Ecto neural progenitor cell (in vitro differentiated cells): Measurements from ENCODE around the gene GGN.
"Not testable (repeated sequence)": the region's sequence is repeated elsewhere in the genome, so short reads cannot be mapped to it uniquely, and the experiment has no call there.

Experiments
- DNase-seq: peaks from one replicate; pipeline ENCODE4 v3.0.0-alpha.2; 2018; ENCODE audit warnings: low spot score

The GGN gene

GRCh38 chr19:38387550-38388348 is at the start of gene GGN:
TSS of gene GGN (minus strand) at chr19:38388034. CDS start at chr19:38387261, 773 bp downstream.
- DNase-seq: peak; percentile 96

DNA sequence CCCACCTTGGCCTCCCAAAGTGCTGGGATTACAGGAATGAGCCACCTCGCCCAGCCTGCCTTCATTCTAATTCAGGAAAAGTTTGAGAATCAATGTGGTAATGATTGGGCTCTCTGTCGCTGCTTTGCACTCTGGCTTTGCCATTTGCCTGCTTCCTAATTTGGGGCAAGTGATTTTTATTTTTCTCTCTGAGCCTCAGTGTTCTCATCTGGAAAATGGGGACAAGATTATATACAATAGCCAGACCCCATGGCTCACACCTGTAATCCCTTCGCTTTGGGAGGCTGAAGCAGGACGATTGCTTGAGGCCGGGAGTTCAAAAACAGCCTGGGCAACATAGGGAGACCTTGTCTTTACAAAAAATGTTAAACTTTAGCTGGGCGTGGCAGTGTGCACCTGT is 49.5 kb upstream of the GGN start:
- DNase-seq: no peak

DNA sequence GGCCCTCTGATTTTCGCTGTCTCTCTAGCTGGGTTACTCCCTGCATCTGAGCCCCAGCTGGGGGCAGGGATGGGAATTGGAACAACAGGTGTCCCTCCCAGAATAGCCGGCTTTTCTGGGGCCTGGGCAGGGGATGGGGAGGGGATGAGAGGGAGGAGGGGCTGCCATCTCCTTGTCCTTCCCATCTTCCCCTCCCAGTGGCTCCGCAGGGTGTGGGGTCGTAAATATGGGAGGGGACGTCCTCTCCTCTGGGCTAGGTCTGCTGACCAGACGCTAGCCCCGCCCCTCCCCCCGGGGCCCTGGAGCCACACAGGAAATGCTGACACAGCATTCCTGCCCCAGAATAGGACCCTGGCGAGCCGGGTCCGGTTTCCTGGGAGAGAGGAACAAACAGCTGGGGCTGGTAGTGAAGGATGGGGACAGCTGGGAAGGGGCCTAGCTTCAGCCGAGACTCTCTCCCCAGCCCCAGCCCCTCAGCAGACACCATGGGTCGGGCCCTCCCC is 46.8 kb upstream of the GGN start:
- DNase-seq: peak; percentile 86

DNA sequence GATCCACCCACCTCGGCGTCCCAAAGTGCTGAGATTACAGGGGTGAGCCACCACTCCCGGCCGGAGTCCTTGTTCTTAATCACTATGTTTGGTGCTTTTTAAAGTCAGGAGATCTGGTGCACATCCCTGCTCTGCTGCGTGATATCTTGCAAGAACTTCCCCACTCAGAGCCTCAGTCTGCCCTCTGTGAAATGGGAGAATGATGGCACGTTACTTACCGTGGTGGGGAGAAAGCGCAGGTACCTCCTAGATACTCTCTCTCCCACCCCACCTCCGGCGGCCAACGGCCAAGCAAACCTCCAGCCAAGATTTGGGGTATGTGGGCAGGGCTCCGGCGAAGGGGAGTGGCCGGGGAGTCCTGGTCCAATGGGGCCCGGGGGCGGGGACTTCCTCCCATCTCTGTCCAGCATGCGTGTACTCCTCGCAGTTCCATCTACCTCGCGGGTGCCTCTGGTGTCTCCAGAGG is 45.5 kb upstream of the GGN start, which contains the start of gene RYR1:
Gene RYR1, plus strand, starts transcription at position 424 of the 466 bp plus-strand sequence. CDS start 139 bp downstream, outside the sequence.
- peak; percentile 92 for DNase-seq

DNA sequence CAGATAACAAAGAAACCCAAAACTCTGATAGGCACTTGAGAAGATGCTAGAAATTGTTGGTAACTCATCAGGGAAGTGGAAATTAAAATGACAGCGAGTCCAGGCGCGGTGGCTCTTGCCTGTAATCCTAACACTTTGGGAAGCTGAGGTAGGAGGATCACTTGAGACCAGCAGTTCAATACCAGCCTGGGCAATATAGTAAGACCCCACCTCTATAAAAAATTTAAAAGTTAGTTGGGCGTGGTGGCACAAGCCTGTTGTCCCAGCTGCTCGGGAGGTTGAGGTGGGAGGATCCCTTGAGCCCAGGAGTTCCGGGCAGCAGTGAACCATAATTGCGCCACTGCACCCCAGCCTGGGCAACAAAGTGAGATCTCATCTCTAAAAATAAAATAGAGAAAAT is 43.1 kb upstream of the GGN start:
- no peak for DNase-seq

- DNase-seq: no peak
Measured at GRCh38 chr19:38429811-38430156, 42.0 kb upstream of the GGN start.

DNA sequence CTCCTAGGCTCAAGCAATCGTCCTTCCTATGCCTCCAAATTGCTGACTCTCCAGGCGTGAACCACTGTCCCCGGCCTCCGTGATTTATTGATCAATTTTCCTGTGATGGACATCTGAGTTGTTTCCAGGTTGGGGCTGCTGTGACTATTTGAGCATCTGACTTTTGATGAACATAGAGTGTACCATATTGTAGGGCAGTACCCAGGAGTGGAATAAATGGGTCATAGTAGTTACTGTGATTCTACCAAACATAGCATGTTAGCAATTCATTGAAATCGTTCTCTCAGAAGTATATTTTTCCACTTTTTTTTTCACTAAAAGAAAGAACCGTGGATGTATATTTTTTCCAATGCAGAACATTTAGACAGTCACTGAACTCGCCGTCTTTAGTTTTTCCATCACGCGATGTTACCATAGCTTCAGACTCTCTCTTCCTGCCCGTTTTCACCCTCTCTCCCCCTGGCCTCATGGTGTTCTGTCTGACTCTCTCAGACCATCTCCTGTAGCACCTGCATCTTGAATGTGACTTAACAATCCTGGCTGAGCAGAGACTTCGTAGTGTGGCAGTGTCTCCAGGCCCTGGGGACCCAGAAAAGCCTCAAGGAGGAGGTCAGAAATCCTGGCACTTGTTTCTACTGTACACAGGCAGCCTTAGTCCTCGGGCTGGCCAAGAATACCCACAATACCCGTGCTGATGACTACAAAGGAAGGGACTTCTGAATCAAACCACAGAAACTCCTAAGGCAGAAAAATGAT is 41.4 kb upstream of the GGN start:
- no peak for DNase-seq

DNA sequence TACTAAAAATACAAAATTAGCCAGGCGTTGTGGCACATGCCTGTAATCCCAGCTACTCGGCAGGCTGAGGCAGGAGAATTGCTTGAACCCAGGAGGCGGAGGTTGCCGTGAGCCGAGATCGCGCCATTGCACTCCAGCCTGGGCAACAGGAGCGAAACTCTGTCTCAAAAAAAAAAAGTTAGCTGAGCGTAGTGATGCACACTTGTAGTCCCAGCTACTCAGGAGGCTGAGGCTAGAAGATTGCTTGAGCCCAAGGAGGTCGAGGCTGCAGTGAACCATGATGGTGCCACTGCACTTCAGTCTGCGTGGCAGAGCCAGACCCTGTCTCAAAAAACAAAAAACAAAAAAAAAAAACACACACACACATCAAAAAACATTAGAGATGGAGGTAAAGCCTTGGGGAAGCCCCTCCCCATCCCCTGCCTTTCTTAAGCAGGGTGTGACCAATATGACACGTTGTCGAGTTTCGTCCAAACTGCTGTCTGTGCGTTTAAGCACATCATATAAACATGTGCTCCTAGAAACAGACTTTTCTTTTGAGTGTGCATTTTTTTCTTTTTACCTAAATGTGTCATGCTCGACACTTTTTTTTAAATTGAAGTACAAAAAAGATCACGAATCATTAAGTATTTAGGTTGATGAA is 39.3 kb upstream of the GGN start:
- not testable (repeated sequence) for DNase-seq

- no peak for DNase-seq
Measured at GRCh38 chr19:38425810-38426466, 38.1 kb upstream of the GGN start, which contains the start of gene RASGRP4. TSS of gene RASGRP4 (minus strand) at chr19:38426219. CDS start at chr19:38426091, 128 bp downstream.

DNA sequence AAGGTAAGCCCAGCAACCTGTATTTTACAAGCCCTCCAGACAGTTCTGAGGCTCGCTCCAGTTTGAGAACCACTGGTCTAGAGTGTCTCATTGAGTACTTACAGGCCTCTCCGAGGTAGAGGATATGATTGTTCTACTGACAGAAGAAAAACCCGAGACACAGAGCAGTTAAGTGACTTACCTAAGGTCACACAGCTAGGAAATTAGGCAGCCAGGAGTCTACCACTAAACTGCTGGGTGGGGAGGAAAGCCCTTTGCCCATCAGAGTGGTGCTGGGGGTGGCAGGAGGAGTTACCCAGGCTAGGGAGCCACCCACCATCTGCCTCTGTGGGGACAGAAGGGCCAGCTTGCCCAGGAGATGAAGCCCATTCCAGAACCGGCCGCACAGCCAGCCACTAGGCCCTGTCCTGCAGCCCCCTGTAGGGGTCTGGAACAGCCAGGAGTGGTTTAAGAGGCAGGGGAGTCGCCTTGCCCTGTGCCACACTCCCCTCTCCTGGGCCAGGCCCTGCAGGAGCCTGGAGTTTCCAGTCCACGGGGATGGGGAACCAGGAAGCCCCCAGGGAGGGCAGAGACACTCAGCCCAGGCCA is 37.5 kb upstream of the GGN start:
- DNase-seq: no peak

- no peak for DNase-seq
Measured at GRCh38 chr19:38424272-38424671, 36.4 kb upstream of the GGN start.

DNA sequence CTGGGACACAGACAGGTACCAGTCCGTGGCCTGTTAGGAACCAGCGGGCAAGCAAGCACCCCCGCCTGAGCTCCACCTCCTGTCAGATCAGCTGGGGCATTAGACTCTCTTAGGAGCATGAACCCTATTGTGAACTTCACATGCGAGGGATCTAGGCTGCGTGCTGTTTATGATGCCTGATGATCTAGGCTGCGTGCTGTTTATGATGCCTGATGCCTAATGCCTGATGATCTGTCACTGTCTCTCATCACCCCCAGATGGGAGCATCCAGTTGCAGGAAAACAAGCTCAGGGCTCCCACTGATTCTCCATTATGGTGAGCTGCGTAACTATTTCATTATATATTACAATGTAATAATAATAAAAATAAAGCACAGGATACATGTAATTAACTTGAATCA is 34.6 kb upstream of the GGN start:
- DNase-seq: no peak

- DNase-seq: no peak
Measured at GRCh38 chr19:38421856-38422255, 34.0 kb upstream of the GGN start.

DNA sequence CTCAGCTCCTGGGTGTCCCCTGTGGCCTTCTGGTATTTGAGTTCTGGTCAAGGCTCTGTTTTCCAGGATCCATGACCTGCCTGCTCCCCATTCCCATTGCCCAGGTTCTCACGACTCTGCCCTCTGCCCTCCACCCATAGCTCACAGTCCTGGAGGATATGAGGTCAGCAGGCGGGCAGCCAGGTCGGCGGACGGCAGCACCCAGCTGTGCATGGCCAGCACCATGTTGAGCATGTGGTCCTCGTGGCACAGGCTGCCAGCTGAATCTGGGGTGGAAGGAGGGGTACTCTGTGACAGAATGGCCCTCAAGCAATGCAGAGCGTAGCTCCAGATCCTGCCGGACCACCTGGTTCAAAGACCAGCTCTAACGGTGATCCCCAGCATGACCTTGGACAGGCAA is 33.1 kb upstream of the GGN start:
- no peak for DNase-seq

- DNase-seq: peak; percentile 87
Measured at GRCh38 chr19:38417544-38418506, 30.0 kb upstream of the GGN start.

- no peak for DNase-seq
Measured at GRCh38 chr19:38417146-38417543, 29.3 kb upstream of the GGN start.

- no peak for DNase-seq
Measured at GRCh38 chr19:38413416-38413815, 25.6 kb upstream of the GGN start.

GRCh38 chr19:38412961-38413360 is 25.1 kb upstream of the GGN start:
- no peak for DNase-seq

DNA sequence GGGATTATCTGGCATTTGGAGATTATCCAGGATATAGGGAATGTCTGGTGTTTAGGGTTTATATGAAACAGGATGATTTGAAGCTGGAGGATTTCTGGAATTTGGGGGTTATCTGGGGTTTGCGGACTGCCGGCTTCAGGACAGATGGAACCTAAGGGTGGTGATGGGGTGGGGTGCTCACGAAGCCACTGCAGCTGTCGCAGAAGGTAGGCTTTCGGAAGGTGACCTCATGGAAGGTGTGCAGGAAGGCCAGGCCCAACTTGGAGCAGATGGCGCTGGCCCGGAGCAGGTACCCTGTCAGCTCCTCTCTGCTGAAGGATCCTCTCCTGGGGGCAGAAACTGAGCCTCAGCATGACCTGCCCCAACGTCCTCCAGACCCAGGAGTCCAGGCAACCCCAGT is 24.7 kb upstream of the GGN start:
- DNase-seq: no peak

- DNase-seq: not testable (repeated sequence)
Measured at GRCh38 chr19:38411898-38412297, 24.1 kb upstream of the GGN start.
